Prostate gland (tissue), 2 donors: Measurements from ENCODE around the gene RSPH1. TPM values are rescaled to one million over a fixed set of nuclear protein-coding genes. Genes with fewer than 3 reads are reported as not detected.

Experiments
- DNase-seq: peaks from one replicate; pipeline ENCODE4 v3.0.0-alpha.2; 2019; ENCODE audit warnings: low spot score
- H3K27ac ChIP-seq, 2 donors: fragments of 200-600 bp; sonication (generic); 2 replicates each; pipeline ENCODE4 v1.5.1; 2017 to 2019
- H3K27me3 ChIP-seq: fragments of 200-600 bp; sonication (generic); replicated peaks from 2 replicates; pipeline ENCODE4 v1.5.1; 2019; ENCODE audit not compliant: insufficient read depth
- H3K36me3 ChIP-seq, 2 donors: fragments of 200-600 bp; sonication (generic); 1 replicate in 1 of 2; 2 replicates in 1 of 2; pipeline versions ENCODE4 v1.5.1 to v1.8.1; 2017 to 2019
- H3K4me1 ChIP-seq: fragments of 200-600 bp; sonication (generic); replicated peaks from 2 replicates; pipeline ENCODE4 v1.5.1; 2019
- H3K4me3 ChIP-seq, 2 donors: fragments of 200-600 bp; sonication (generic); 2 replicates each; pipeline ENCODE4 v1.5.1; 2017 to 2019
- H3K9me3 ChIP-seq: fragments of 200-600 bp; sonication (generic); 2 replicates; pipeline ENCODE4 v1.5.1; 2017
- POLR2A ChIP-seq: fragments of 450-650 bp; IDR thresholded peaks from one replicate; pipeline ENCODE4 v1.6.1; 2016; ENCODE audit warnings: antibody characterized with exemption, mild to moderate bottlenecking
- POLR2AphosphoS5 ChIP-seq: sonication (generic); formaldehyde crosslinking; IDR thresholded peaks from one replicate; pipeline ENCODE4 v1.6.1; 2017; ENCODE audit warnings: antibody characterized with exemption
- WGBS: methylation state at CpG from one replicate; pipeline ENCODE4 v1.1.5; 2018; 5-methylcytosine and 5-hydroxymethylcytosine counted together
- intact Hi-C: fragments of 100-400 bp; cut with DNase I; formaldehyde crosslinking; loops from one replicate; pipeline ENCODE4 v1.14.2; 2022
- total RNA-seq, 2 donors: library from RNA; depleted of rRNA; stranded (reverse); fragments of >200 nt; gene quantifications; one replicate each; pipeline ENCODE4 v1.1.0, GENCODE V29; 2016
- TF ChIP-seq, protein P1 (sequence below), 4 experiments: fragments of 200-600 bp in 2 of 4; fragments of 450-650 bp in 2 of 4; sonication (generic) in 2 of 4; IDR thresholded peaks; 1 replicate in 3 of 4; 2 replicates in 1 of 4; pipeline ENCODE4 v1.5.1; 2016 to 2019; ENCODE audit warnings: antibody characterized with exemption in 4 of 4, mild to moderate bottlenecking in 2 of 4, moderate library complexity in 2 of 4

RSPH1 gene
- total RNA-seq, 2 donors from 2014 or later: 1.6 to 2.6 TPM

DNA sequence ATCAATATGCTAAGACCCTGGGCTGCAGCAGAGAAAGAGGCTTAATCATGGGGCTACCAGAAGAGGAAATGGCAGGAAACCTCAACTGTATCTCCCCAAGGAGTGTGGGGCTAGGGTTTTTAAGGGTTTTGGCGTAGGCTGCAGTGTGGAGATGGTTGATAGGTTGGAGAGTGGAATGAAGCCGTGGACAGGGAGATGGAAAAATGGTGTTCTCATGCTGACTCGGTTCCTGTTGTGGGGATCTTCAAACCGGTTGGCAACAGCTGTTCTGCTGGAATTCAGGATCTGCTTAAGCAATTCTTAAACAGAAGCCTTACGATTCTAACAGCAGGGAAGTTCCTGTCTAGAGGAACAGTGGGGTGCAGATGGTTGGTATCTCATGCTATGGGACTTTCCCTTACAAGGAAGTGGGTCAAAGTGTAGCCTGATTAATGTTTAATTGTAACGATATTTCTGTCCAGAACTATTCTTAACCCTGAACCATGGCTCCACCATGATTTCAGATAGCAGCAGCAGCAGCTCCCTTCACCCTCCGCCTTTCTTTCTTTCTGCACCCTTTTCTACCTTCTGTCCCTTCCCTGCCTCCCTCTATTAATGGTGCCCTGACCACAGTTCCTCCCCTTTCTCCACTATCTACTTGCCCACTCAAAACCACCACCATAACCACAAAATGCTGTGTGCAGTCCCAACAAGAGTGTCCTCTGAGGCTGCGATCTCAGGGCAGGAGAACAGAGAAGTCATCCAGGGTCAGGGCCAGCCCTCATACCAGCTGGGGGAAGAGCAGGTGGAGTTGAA is 30.8 kb downstream of the RSPH1 start:
- Histone ChIP-seq H3K27me3 (no peaks in the 10 kb centered on the region), H3K27ac (no peak overlapping the region), H3K4me1 (peaks cover 15% of the 10 kb centered on the region), H3K4me3 (no peak overlapping the region), H3K36me3 (no peaks in the 10 kb centered on the region), H3K9me3 (no peaks in the 10 kb centered on the region)
- intact Hi-C loops: no loop called here
- TF ChIP-seq POLR2A: no peak
- WGBS: 77% methylated on average over 8 of the region's 8 CpGs
- DNase-seq: no peak

DNA sequence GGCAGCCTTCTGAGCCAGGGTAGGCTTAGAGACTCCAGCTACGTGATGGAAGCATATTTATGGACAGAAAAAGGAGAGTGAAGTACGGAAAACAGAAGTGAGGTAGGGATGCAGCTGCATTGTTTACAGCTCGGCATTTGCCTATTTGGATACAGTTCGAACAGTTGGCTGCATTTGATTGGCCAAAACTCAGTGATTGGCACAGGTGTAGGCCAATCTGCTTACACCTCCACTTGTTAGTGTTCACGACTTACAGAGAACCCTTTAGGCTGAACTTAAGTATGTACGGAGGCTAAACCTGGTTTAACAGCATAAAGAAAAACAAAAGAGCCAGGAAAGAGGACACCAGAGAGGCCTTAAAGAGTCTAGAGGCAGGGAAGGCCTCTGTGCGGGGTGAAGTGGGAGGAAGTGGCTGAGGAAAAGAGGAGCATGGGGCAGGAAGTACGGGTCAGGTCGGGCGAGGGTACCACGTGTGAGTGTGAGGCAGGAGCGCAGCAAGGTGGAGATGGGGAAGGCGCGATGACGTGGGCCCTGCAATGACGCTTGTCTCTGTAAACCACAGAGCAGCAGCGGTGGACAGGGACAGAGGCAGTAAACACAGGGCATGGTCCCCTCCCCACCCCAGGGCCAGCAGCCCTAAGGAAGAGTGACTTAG is 32.0 kb downstream of the RSPH1 start:
- Histone ChIP-seq H3K4me3 (no peak overlapping the region), H3K36me3 (no peaks in the 10 kb centered on the region), H3K4me1 (peaks cover 11% of the 10 kb centered on the region), H3K9me3 (no peaks in the 10 kb centered on the region), H3K27me3 (no peaks in the 10 kb centered on the region), H3K27ac (no peak overlapping the region)
- WGBS: 89% methylated on average over 17 of the region's 17 CpGs
- intact Hi-C loops: no loop called here
- no peak for TF ChIP-seq POLR2AphosphoS5
- TF ChIP-seq, protein P1, sequence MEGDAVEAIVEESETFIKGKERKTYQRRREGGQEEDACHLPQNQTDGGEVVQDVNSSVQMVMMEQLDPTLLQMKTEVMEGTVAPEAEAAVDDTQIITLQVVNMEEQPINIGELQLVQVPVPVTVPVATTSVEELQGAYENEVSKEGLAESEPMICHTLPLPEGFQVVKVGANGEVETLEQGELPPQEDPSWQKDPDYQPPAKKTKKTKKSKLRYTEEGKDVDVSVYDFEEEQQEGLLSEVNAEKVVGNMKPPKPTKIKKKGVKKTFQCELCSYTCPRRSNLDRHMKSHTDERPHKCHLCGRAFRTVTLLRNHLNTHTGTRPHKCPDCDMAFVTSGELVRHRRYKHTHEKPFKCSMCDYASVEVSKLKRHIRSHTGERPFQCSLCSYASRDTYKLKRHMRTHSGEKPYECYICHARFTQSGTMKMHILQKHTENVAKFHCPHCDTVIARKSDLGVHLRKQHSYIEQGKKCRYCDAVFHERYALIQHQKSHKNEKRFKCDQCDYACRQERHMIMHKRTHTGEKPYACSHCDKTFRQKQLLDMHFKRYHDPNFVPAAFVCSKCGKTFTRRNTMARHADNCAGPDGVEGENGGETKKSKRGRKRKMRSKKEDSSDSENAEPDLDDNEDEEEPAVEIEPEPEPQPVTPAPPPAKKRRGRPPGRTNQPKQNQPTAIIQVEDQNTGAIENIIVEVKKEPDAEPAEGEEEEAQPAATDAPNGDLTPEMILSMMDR (IDR thresholded peaks at IDR 0.05): no peak
- no peak for TF ChIP-seq POLR2A
- DNase-seq: no peak

DNA sequence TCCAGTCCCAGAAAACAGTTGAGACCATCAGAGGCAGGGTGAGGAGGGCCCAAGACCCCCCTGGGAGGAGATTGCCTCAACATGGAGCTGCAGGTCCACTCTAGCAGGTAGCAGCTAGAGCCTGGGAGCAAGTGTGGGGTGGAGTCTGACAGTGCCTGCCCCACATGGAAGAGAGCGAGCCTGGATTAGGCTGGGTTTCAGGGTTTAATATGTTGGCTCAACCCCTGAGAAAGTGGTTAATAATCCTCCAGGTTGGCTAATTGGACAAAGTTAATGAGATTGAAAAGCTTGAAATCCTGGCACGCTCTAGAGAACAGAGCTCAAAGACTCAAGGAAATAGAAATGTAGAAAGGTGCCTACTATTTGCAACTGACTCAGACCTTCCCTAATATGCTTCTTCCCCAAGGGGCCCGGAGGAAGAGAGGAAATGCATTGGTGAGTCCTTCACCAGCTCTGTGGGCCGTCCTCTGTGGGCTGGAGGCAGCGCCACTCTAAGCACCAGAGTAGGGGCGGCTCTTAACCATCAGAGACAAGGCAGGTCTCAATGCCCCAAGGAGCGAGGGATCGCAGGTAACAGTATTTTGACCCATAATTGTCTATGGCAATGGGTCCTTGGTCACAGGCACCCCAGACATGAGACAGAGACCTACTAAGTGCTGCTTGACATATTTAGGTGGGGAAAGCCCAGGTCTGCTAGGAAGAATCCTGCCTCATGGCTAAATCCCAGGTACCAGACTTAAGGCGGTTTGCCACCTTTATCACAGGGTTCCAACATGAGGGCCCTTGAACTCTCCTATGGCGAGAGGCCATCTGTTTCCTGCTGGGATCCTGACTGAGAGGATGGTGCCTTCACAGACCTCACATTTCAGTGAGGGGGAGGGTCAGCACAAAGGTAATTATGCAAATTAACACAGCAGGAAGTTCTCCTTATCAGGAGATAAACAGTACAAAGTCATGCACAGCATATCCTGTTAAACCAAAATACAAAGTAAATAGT is 33.8 kb downstream of the RSPH1 start:
- TF ChIP-seq POLR2AphosphoS5 (no peak), POLR2A (no peak)
- TF ChIP-seq, protein P1 (IDR thresholded peaks at IDR 0.05): no peak
- WGBS: 81% methylated on average over 10 of the region's 10 CpGs
- DNase-seq: no peak
- Histone ChIP-seq H3K27ac (no peak overlapping the region), H3K4me1 (peaks cover under 1% of the 10 kb centered on the region), H3K36me3 (no peaks in the 10 kb centered on the region), H3K4me3 (no peak overlapping the region), H3K9me3 (no peaks in the 10 kb centered on the region), H3K27me3 (no peaks in the 10 kb centered on the region)
- intact Hi-C loops: no loop called here

DNA sequence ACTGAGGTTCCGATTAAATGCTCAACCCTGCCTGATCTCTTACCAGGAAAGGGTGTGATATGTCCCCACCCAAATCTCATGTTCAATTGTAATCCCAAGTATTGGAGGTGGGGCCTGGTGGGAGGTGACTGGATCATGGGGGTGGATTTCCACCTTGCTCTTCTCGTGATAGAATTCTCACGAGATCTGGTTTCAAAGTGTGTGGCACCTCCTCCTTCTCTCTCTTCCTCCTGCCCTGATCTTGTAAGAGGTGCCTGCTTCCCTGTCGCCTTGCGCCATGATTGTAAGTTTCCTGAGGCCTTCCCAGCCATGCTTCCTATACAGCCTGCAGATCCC is 34.9 kb downstream of the RSPH1 start:
- WGBS: 71% methylated on average over 5 of the region's 5 CpGs
- Histone ChIP-seq H3K9me3 (no peaks in the 10 kb centered on the region), H3K27ac (no peak overlapping the region), H3K27me3 (no peaks in the 10 kb centered on the region), H3K4me3 (no peak overlapping the region), H3K36me3 (no peaks in the 10 kb centered on the region), H3K4me1 (no peaks in the 10 kb centered on the region)
- intact Hi-C loops: no loop called here
- DNase-seq: no peak
- TF ChIP-seq POLR2AphosphoS5 (no peak), POLR2A (no peak)
- TF ChIP-seq, protein P1 (IDR thresholded peaks at IDR 0.05): no peak
